Left ventricle myocardium inferior (tissue), 1 donor: ENCODE results near the gene PRPF18. TPM values are rescaled to one million over a fixed set of nuclear protein-coding genes. Genes with fewer than 3 reads are reported as not detected.
"Not testable (repeated sequence)": the region's sequence is repeated elsewhere in the genome, so short reads cannot be mapped to it uniquely, and the experiment has no call there.

ENCODE experiments used
- DNase-seq: peaks from one replicate; pipeline ENCODE4 v3.0.0-alpha.2; 2020
- H3K27ac ChIP-seq: fragments of 200-600 bp; replicated peaks from 2 replicates; pipeline ENCODE4 v1.8.0; 2021
- H3K27me3 ChIP-seq: fragments of 200-600 bp; 2 replicates; pipeline ENCODE4 v1.8.0; 2021; ENCODE audit warnings: low read depth
- H3K36me3 ChIP-seq: fragments of 200-600 bp; 2 replicates; pipeline ENCODE4 v1.8.0; 2021
- H3K4me1 ChIP-seq: fragments of 200-600 bp; 2 replicates; pipeline ENCODE4 v1.8.0; 2021
- H3K4me3 ChIP-seq: fragments of 200-600 bp; 2 replicates; pipeline ENCODE4 v1.8.0; 2021; ENCODE audit warnings: mild to moderate bottlenecking, moderate library complexity
- H3K9me3 ChIP-seq: fragments of 200-600 bp; replicated peaks from 2 replicates; pipeline ENCODE4 v1.8.0; 2021
- CTCF ChIP-seq: fragments of 200-600 bp; IDR thresholded peaks from 2 replicates; pipeline ENCODE4 v1.8.0; 2021; ENCODE audit warnings: antibody characterized with exemption, mild to moderate bottlenecking, borderline replicate concordance
- intact Hi-C: fragments of 100-400 bp; cut with micrococcal nuclease; formaldehyde crosslinking; loops from one replicate; pipeline ENCODE4 v1.11.0; 2022
- long read RNA-seq: library from polyadenylated mRNA; unstranded; transcript quantifications from one replicate; pipeline ENCODE4 v2.0.0, GENCODE V29; 2021
- total RNA-seq: library from RNA; stranded (reverse); fragmentation: NEBNext Ultra II Directional; extraction: Animal tissue kit (Norgen Biotek cat#: 25700); gene quantifications from one replicate; pipeline ENCODE4 v1.2.1, GENCODE V29; 2021
- donor health status: DM: no; HTN: yes; CAD: no; lungs with severe emphysema.

PRPF18 gene
- total RNA-seq, result 14.7 TPM
- long read RNA-seq, transcript PRPF18-202 (10 exons, 1,717 nt), result major isoform, 8 of 11 reads
- long read RNA-seq, partial matches to known transcripts, result 1 of 11 reads
- long read RNA-seq, other reads (novel, unspliced or antisense), result 2 of 11 reads

- peak within 1 kb of the TSS; percentile 88 for H3K4me3 ChIP-seq
- peak within 1 kb of the TSS; percentile 71 for H3K27ac ChIP-seq
- intact Hi-C loops, result no loop called here
- peaks cover 33% of the 10 kb centered on the region for H3K4me1 ChIP-seq
- DNase-seq, result peak; percentile 91
- H3K9me3 ChIP-seq, result no peaks in the 10 kb centered on the region
- peak; percentile 99 for TF ChIP-seq CTCF
- H3K27me3 ChIP-seq, result peaks cover 36% of the 10 kb centered on the region
- peaks cover 4% of the 10 kb centered on the region for H3K36me3 ChIP-seq
These were observed at the start of gene PRPF18 for GRCh38 chr10:13586676-13587355. Gene PRPF18 (plus strand): TSS chr10:13586965. CDS start chr10:13587087, 122 bp downstream.

GRCh38 chr10:13537985-13538384 is 48.8 kb upstream of the PRPF18 start:
- H3K36me3 ChIP-seq, H3K4me1 ChIP-seq, H3K27ac ChIP-seq, H3K9me3 ChIP-seq, H3K4me3 ChIP-seq, DNase-seq, intact Hi-C loops: not testable (repeated sequence)
- H3K27me3 ChIP-seq, result peaks cover 39% of the 10 kb centered on the region

GRCh38 chr10:13542533-13542932 is 44.2 kb upstream of the PRPF18 start:
- TF ChIP-seq CTCF, result no peak
- Histone ChIP-seq H3K4me3 (no peak overlapping the region), H3K27ac (no peak overlapping the region), H3K9me3 (no peaks in the 10 kb centered on the region), H3K27me3 (peaks cover 72% of the 10 kb centered on the region), H3K36me3 (no peaks in the 10 kb centered on the region), H3K4me1 (no peaks in the 10 kb centered on the region)
- intact Hi-C loops, result no loop called here
- no peak for DNase-seq

GRCh38 chr10:13550802-13551201 is 36.0 kb upstream of the PRPF18 start:
- TF ChIP-seq CTCF, result no peak
- H3K9me3 ChIP-seq, result peaks cover 25% of the 10 kb centered on the region
- H3K27ac ChIP-seq, result no peak overlapping the region
- H3K27me3 ChIP-seq, result peaks cover 27% of the 10 kb centered on the region
- no peaks in the 10 kb centered on the region for H3K36me3 ChIP-seq
- no peaks in the 10 kb centered on the region for H3K4me1 ChIP-seq
- DNase-seq, result no peak
- intact Hi-C loops, result no loop called here
- H3K4me3 ChIP-seq, result no peak overlapping the region

GRCh38 chr10:13555884-13556510 is 30.8 kb upstream of the PRPF18 start:
- Histone ChIP-seq H3K4me1 (no peaks in the 10 kb centered on the region), H3K36me3 (no peaks in the 10 kb centered on the region), H3K4me3 (no peak overlapping the region), H3K27ac (no peak overlapping the region), H3K9me3 (peaks cover 6% of the 10 kb centered on the region), H3K27me3 (no peaks in the 10 kb centered on the region)
- intact Hi-C loops, result no loop called here
- no peak for TF ChIP-seq CTCF
- no peak for DNase-seq
